ENCODE data around the gene FAM47A.

The FAM47A gene

GRCh38 chrX:34132028-34132427 is at the start of gene FAM47A:
Gene FAM47A, minus strand, starts transcription at chrX:34132314. Its CDS starts 36 bp downstream, at chrX:34132278.
- no peak for DNase-seq (ENCODE audit: low read depth)

- DNase-seq (ENCODE audit: low read depth), result no peak
Measured at GRCh38 chrX:34147345-34147744, 15.2 kb upstream of the FAM47A start.

GRCh38 chrX:34146906-34147305 is 14.8 kb upstream of the FAM47A start:
- no peak for DNase-seq (ENCODE audit: low read depth)

- no peak for DNase-seq (ENCODE audit: low read depth)
Measured at GRCh38 chrX:34144246-34144645, 12.1 kb upstream of the FAM47A start.

GRCh38 chrX:34140816-34141215 is 8.7 kb upstream of the FAM47A start:
- DNase-seq (ENCODE audit: low read depth), result no peak

- DNase-seq (ENCODE audit: low read depth), result no peak
Measured at GRCh38 chrX:34130980-34131744, 952 bp downstream of the FAM47A start.

- DNase-seq (ENCODE audit: low read depth), result no peak
Measured at GRCh38 chrX:34130501-34130900, 1.6 kb downstream of the FAM47A start.

- no peak for DNase-seq (ENCODE audit: low read depth)
Measured at GRCh38 chrX:34126011-34126410, 6.1 kb downstream of the FAM47A start.

GRCh38 chrX:34119122-34119521 is 13.0 kb downstream of the FAM47A start:
- DNase-seq (ENCODE audit: low read depth), result no peak

GRCh38 chrX:34112459-34112858 is 19.7 kb downstream of the FAM47A start:
- DNase-seq (ENCODE audit: low read depth), result no peak

Measured in activated gamma-delta T cell treated with anti-CD3 and anti-CD28 coated beads, Interleukin-2, amount 50 U/mL, for 16 hours (primary cell).